ENCODE data around the gene IL17F.
"Not testable (repeated sequence)": the region's sequence is repeated elsewhere in the genome, so short reads cannot be mapped to it uniquely, and the experiment has no call there.

Gene IL17F

DNA sequence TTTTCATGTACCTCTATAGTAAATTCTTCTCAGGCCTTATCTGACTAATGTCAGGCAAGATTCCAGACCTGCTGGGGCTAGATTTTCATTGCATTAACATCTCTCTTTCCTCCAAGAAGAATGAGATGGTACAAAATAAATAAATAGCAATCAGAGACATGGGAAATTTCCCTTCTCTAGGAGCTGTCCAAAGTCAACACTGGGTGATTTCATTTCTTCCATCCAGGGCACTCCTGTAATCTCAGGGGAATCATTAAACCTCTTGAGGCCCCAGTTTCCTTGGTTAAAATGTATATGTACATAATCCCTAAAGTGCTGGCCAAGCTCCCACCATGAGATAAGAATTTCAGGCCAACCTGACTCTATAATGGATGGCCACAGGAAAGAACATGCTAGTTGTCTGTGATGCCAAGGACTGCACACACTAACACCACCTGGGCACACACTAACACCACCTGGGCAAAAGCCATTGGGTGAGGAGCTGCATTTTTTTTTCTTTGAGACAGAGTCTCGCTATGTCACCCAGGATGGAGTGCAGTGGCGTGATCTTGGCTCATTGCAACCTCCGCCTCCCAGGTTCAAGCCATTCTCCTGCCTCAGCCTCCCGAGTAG is 912 bp downstream of the IL17F start:
- DNase-seq: no peak

DNA sequence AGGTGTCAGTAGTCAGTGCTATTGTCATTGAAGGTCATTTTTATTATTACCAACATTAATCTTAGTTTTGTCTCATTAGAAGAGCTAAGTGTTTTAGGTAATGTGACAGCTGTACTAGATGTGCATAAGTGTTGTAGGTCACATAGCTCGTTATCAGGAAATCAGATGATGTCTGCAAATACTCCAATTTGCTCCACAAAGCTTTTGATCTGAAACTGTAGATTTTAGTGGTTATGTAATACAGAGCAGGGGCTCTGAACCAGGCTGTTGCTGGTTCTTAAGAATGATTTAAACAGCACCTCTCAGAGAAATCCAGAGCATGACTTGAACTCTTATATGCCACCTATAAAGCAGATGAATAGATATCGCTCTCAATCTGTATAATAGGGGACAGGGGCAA is 2.5 kb downstream of the IL17F start:
- no peak for DNase-seq

DNA sequence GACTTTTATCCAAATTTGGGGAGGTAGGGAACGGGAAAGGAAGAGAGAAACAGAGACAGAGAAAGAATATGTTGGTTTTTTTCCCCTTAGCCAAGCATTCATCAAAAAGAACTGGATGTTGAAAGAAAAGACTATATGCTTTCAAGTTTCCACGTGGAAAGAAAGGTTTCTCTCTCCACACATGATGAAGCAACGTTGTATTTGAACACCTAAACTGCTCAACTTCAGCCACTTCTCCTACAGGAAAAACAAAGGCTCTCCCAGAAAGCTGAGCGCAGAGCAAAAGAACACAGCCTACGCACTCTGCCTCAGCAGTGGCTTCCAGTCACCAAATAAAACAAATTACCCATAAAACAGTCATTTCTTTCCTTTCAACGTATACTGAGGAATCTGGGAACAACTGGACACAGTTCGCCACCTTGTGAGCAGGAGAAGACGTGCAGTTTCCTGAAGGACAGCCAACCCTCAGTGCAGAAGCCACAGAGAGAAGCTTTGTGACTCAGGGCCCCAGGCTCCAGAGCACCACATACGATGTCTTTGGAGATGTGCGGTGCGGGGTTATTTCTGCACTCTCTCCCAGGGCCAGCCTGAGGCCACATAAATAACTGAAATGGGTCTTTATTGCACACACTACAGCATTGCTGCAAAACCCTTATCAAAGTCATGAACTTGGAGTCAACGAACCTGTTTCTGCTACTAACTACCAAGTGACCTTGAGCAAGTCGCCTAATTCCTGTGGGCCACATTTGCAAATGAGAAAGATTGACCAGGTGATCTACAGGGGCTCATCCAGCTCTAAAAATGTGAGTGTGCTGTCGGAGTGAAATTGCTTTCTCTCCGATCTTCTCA is 10.1 kb downstream of the IL17F start:
- DNase-seq: peak; percentile 76

DNA sequence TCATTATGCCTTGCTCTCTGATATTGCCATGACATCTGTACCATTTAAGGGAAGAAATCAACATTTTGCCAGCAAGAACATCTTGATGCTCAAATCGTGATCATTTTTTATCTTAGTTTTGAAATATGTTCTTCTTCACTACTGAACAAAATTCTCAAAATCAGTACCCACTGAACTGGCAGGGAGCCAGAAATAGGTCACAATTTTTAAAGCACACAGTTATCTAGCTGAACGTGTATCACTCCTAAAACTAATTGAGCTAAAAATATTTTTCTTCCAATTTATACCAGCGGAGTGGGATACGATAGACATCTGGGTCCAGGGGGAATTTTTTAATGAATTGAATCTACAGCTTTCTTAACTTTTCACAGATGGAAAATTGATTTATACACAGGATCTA is 11.3 kb downstream of the IL17F start:
- no peak for DNase-seq

DNA sequence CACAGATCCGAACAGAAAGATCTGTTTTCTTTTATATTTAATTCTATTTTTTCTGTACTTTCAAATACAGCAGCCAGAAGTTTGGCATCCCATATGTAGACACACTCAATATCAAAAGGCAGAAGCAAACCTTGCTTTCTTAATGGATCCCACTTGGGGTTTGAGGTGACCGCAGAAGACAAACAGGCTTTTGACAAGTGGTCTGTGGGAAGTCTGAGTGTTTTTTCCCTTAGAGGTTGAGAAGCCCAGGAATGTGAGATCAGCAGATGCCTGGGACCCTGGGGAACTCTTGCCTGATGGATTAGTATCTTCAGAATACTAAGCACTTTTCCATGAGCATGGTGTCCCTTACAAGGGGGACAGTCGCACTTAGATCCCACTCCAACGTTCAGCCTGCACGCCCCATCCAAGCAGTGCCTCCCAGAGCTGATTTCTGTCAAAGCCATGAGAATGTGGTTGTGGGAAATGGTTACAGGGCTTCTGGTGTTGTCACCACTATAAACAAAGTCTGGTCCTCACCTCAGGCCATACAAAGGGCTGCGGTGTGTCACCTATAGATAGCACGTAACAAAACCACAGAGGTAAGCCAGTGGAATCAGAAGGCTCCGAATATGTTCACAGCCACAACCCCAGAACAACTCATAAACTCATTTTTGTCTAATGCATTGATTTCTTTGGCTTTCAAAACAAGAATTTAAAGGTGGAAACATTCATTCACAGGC is 12.7 kb downstream of the IL17F start:
- DNase-seq: peak; percentile 84

DNA sequence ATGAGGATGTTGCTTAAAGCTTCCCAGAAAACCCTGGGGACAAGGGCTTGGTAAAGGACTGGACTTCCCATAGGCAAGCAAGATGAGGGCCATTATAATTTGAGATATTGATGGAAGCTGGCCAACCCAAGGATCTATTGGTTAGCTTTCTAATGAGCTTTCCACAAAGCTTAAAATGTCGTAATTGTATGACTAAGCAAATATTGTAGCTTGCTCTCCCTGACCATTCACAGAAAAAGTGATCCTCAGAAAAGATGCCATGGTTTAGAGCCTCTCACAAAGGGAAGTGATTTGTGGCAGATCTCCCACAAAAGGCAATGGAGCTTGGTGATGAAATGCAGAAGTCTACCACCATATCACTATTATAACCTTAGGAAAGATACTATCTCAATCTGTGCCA is 13.6 kb downstream of the IL17F start:
- no peak for DNase-seq

DNA sequence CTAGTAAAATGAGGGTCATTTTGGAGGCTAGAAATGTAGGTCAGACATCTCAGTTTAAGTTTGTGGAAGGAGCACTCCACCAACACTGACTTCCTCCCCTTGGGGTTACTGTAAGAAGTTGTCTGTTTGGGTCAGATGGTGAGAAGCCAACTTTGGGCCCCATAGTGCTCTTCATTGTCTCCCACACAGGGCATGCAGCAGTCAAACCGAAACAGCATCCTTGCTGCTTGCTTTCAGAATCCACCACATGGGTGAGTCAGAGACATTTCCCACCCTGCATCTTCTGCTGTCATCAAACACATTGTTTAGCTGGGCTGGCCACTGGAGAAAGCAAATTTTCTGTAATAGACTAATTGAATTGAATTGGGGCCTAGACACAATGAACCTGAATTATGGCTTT is 16.8 kb downstream of the IL17F start:
- peak; percentile 96 for DNase-seq

DNA sequence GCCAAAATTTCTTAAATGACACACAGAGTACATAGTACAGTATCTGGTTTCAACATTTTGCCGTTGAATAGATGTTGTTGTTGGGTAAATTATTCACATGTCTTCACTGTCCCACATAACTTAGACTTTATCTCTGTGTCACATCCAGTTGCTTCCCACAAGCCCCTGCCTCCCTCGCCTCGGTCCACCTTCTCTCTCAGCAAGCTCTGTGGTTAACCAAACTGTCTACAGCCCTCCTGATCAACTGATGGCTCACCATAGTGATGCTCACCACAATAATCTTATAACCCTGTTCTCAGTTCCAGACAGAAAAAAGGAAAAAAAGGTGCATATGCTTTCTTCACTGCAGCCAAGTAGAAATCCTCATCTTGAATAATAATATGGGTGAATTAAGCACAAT is 23.0 kb downstream of the IL17F start:
- peak; percentile 72 for DNase-seq

DNA sequence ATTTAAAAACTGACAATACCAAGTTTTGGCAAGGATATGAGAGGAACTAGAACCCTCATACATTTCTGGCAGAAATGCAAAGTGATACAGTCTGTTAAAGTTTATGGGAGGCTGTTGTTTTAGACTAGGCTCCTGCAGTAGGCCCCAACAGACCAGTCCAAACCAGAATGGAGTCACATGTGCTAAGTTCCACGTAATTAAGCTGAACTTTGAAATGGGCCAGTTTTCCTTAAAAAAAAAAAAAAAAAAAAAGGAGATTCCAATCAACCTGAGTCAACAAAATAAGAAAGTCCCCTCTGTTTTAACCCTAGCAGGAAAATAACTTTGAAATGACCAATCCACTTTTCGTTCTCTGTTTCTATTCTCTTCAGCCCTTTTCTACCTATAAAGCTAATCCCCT is 26.5 kb downstream of the IL17F start:
- no peak for DNase-seq

DNA sequence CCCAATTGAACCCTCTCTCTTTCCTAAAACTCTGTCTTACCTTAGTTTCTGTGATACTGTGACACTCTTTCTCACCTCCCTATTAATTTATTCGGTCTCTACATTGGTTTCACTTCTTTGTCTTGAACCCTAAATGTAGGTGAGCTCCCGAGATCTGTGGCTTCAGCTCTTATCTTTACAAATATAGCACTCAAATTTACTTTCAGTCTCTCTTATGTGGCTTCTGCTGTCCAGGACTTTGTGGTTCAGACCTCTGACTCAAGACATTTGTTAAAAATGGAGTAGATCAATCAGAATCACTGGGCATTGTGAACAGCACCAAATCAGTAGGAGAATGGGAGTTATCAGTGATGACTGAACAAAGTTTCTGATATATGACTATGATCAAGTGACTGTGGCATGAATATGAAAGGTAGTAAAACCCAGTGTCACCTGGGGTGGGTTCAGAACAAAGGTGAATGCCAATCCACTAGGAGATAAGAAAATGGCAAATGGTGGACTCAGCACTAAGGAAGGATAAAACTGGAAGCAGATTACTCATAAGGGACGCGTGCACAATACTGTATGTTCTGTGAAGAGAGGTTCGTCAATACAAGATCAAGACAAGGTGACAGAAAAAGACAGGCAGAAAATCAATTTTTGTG is 27.2 kb downstream of the IL17F start:
- DNase-seq: no peak

DNA sequence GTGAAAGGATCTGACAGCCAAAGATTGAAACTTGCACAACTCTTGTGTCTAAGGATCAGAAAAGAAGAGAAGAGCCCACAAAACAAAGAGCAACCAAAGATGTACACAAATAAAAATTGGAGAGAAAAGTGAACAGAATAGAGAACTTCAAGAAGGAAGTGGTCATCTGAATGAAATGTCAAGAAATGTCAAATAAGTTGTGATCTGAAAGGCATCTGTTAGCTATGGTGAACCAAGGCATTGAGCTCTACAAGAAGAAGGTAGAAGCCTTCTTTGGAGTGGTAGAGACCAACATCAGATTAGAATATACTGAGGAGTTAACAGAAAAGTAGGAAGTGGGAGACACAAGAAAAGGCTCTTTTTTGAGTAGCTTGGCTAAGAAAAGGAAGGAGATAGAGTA is 28.5 kb downstream of the IL17F start:
- no peak for DNase-seq

DNA sequence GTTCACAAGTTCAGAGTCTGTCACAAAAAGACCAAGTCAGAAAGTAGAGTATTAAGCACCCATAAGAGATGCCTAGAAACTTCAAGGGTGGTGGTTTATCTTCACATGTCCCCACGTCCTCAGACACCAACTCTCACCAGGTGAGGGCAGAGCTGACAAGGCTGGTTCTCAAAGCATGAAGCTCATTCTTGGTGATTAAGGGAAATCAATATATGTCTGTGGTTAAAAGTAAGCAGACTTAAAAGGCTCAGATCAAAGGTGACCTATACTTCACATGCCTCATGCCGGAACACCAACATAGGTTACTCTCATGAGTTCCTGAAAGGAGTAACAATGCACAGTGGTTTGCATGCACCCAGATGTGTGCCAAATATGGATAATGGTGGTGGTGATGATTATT is 31.2 kb downstream of the IL17F start:
- DNase-seq: peak; percentile 51

DNA sequence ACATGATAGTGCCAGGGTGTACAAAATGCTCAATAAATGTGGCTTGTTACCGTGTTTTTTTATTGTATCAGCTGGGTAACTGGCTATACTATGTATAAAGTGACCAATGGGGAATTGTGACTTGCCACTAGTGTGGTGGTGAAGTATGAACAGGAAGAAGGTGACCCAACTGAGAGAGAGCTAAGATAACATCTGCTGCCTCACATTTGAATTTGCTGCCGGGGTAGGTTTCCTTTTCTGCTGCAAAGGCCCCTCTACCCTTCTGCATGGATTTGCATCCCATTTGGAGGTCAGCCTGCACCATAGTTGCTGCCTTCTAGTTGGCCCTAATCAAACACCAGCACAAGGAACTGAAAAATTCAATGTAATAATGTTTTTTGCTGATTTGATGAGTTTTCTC is 34.1 kb downstream of the IL17F start:
- DNase-seq: peak; percentile 51

DNA sequence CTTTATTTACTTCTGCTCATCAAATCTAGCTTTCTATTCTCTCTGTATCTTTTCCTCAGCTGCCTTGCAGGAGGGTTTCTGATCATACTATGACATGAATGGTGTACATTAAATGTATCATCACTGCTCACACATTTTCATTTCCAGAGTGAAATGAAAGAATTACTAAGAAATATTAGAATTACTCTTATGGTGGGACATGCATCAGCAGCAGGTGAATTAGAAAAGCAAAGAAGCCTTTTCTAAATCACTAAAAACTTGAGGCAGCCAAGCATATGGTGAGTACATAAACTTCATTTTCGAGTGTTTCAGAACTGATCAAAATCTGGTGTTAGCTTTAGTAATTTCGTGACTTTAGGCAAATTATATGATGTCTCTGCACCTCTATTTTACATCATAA is 34.5 kb downstream of the IL17F start:
- DNase-seq: peak; percentile 62

DNA sequence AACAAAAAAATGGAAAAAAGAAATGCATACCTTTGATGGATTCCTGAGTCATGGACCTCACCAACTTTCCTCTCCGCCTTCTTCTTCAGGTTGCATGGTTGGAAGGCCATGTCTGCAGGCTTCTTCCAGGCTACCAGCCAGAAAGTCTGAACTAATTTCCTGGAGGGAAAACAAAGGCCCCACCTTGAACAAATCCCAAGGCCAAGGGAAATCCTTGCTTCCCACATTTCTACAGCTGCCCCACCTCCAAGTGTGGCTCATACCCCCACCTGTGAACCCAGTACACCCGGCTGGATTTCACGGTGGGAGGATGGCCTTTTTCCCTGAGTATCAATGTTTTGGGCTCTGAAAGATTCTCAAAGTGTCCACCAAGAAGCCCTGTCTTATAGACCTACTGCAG is 35.7 kb downstream of the IL17F start:
- DNase-seq: no peak

DNA sequence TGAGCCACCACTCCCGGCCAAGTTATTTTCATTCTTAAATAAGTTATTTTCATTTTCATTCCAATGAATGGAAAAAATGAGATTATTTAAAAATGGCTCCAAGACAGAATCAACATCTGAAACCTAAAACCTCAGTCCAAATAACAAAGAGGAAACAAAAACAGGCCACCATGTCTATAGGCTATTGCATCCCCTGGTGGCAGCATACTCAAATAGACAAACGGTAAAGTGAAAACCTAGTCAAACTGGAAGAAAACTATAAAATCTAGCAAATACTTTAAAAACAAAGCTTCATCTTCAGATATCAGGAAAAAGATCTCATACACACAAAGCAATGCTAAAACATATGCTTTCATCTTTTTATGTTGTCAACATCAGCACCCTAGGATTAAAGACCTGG is 37.2 kb downstream of the IL17F start:
- no peak for DNase-seq

DNA sequence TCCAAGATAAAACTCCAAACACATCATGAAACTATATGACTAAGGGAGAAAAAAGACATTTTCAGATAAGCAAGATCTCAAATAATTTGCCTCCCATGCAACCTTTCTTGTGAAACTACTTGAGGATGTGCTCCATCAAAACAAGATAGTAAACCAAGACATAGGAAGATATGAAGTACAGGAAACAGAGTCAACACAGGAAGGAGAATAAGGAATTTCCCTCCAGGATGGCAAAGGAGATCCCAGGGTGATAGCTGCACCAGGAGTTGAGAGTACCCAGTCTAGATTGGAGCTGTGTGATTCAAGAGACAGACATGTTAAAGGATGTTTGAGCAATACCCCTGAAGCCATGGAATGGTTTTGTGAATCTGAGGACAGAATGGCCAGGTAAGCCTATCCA is 42.8 kb downstream of the IL17F start:
- no peak for DNase-seq

DNA sequence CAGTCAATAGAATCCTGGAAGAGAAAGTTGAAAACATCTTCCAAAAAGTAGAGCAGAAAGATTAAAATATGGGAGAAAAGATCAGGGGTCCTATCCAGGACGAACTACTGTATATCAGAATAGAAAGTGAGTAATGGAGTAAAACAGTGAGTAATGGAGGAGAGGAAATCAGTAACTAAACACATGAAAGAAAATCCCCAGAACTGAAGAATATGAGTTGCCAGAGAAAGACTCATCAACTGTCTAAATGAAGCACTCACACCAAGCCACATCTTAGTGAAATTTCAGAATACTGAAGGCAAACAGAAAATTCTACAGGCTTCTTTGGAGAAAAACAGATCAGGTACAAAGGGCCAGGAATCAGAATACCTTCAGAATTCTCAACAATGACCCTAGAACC is 43.3 kb downstream of the IL17F start:
- DNase-seq: peak; percentile 24

DNA sequence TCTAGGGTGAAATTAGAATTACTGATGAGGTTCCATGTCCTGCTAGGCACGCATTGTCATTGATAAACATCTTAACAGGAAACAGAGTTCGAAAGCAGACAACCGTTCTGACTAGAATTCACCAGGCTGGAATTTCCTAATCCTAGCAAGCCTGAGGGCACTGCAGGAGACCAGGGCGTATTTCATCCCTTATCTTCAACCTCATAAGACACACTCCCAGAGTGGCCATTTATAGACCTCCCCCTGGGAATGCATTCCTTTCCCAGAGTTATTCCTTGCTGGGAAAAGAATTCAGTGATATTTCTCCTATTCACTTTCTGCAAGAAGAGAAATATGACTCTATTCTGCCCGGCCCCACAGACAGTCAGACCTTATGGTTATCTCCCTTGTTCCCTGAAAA is 44.2 kb downstream of the IL17F start:
- DNase-seq: not testable (repeated sequence)

DNA sequence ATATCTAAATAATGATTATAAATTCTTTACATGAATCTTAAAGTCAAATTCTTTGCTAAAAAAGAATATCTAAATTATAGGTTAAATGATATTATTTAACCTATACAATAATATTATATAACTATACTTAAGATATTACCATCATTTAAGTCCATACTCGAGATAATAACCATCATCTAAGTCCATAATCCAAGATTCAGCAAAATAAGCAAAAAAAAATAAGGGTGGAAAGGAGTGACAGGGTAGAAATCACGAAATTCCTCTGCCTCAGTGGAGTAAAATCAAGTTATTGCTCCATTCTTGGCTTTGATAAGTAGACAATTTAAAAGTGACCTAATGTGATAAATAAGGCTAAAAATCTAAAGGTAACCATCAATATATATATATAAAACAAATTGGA is 48.4 kb downstream of the IL17F start:
- no peak for DNase-seq

DNA sequence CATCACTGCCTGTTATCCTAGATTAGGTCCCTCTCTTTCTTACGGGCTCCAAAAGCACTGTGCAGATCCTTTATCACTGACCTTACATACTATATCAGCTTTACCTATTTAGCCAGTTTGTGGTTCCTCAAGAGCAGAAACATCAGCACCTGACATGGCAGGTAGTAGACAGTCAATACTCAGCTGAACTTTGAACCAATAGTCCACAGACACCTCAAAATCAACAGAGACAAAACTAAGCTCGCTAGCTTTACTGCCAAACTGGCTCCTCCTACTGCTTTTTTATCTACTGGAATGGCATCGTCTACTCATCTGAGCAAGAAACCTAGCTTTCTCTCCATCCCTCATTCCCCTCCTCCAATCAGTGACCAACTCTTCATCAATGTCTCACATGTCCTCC is 52.5 kb downstream of the IL17F start:
- DNase-seq: no peak

DNA sequence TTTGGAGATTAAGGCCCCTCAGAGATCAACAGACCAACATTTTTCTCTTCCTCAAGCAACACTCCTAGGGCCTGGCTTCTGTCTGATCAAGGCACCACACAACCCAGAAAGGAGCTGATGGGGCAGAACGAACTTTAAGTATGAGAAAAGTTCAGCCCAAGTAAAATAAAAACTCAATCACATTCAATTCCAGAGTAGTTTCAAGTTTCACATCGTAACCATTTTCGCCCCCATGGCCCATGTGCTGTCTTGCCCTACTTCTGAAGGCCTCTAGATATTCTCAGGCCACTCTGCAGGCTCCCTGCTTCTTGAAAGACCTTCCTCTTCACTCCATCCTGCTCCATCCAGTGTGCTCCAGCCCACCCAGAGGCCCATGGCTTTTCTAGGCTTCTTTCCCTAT is 53.9 kb downstream of the IL17F start:
- DNase-seq: peak; percentile 37

DNA sequence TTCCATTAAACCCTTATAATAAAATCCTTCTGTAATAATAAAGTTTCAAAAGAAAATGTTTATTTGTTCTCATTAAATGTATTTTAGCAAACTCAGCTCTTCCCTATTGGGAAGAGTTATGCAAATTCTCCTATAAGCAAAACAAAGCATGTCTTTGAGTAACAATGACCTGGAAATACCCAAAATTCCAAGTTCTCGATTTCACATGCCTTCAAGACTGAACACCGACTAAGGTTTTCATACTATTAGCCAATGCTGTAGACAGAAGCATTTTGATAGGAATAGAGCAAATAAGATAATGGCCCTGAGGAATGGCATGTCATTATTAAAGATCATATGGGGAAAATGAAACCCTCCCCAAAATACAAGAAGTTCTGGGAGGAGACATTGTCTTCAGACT is 54.3 kb downstream of the IL17F start:
- DNase-seq: no peak

DNA sequence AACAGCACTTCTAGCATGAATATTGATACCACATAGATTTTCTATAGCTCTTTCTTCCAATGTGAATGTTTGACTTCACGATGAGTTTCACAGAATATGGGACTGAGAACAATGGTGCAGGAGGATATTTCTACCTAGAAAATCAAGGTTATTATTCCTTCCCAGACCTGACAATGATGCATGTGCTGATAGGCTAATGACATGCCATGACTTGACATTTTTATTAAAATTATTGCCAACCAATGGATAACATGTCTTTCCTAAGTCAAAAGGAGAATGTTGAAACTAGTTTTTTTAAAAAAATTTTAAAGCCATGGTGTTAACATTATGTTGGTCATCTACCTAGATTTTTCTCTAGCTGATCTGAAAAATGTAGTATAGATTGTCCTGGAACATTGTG is 57.2 kb downstream of the IL17F start:
- DNase-seq: no peak

Measured in activated CD4-positive, alpha-beta T cell treated with anti-CD3 and anti-CD28 coated beads, Interleukin-2, Interleukin-6, amounts not matched to agents 100 ng/mL and 50 ng/mL, durations not matched to agents 16 hours and 8 hours (primary cell).